Measurements from ENCODE around the gene GNA12. TPM values are rescaled to one million over a fixed set of nuclear protein-coding genes. Genes with fewer than 3 reads are reported as not detected.
A peak's percentile ranks its signal among the peaks of the same experiment; 100 is the strongest.
"Not testable (repeated sequence)": the region's sequence is repeated elsewhere in the genome, so short reads cannot be mapped to it uniquely, and the experiment has no call there.

The GNA12 gene
- total and polyA plus RNA-seq, 2 experiments from 2014 or later = 11.2 to 13.8 TPM

DNA sequence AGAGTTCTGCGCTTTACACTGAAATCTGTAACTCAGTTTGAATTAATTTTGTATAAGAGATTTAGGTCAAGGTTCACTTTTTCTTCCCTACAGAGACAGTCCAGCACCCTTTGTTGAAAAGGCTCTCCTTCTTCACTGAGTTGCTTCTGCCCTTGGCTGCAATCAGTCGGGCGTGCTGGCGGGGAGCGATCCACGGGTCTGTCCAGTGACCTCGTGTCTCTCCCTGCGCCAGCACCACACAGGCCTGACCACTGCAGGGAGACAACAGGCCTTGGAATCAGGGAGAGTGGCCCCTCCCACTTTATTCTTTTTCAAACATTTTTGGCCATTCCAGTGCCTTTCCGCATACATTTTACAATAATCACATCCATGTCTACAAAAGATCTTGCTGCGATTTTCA is 89.2 kb downstream of the GNA12 start:
- Histone ChIP-seq H3F3A (ENCODE audit: insufficient read depth) (peaks cover 50% of the 10 kb centered on the region), H3K4me3 (no peak overlapping the region), H3K9me2 (ENCODE audit: insufficient read depth) (no peaks in the 10 kb centered on the region), H3K9ac (no peak overlapping the region), H2AFZ (no peak overlapping the region), H3K79me2 (ENCODE audit: insufficient read depth) (peaks cover 70% of the 10 kb centered on the region), H3K27me3 (replicated peaks; ENCODE audit: insufficient read depth) (no peaks in the 10 kb centered on the region), H4K20me1 (ENCODE audit: insufficient read depth) (no peaks in the 10 kb centered on the region), H3K36me3 (ENCODE audit: low read depth) (no peaks in the 10 kb centered on the region), H3K9me3 (ENCODE audit: low read depth) (no peaks in the 10 kb centered on the region), H3K27ac (no peak overlapping the region), H3K4me2 (ENCODE audit: unreplicated experiment) (no peak overlapping the region), H3K4me1 (ENCODE audit: insufficient read depth) (peaks cover 34% of the 10 kb centered on the region)
- no peak for DNase-seq
- 97 to 98% methylated on average over 10 of the region's 10 CpGs for whole genome bisulfite sequencing, 2 experiments (ENCODE audit: low coverage in 1 of 2, low lambda C conversion rate in 2 of 2, missing lambda C conversion rate in 2 of 2)
- in situ Hi-C loops (cut with MboI) = no loop called here
- TF ChIP-seq EZH2 (IDR thresholded peaks at IDR 0.05; ENCODE audit: insufficient read depth, poor library complexity, severe bottlenecking) = no peak
- TF ChIP-seq EZH2phosphoT487 (IDR thresholded peaks at IDR 0.05; ENCODE audit: insufficient read depth, low read depth) = no peak

DNA sequence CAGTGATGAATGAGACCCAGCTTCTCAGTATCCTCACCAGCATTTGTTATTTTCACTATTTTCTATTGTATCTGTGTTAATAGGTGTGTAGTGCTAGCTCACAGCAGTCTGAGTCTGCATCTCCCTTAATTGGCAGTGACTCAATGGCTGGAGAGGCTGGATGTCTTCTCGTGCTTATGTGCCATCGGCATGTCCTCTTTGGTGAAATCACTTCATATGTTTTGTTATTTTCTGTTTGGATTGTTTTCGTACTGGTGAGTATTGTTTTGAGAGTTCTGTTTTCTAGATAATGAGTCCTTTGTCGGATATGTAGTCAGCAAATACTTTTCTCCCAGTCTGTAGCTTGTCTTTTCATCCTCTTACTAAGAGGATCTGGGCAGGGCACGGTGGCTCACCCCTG is 90.0 kb downstream of the GNA12 start:
- WGBS, 2 experiments (ENCODE audit: low coverage in 1 of 2, low lambda C conversion rate in 2 of 2, missing lambda C conversion rate in 2 of 2) = 85 to 94% methylated on average over 5 of the region's 5 CpGs
- Histone ChIP-seq H3K27me3 (replicated peaks; ENCODE audit: insufficient read depth) (no peaks in the 10 kb centered on the region), H3K79me2 (ENCODE audit: insufficient read depth) (peaks cover 66% of the 10 kb centered on the region), H3K4me2 (ENCODE audit: unreplicated experiment) (no peak overlapping the region), H3K36me3 (ENCODE audit: low read depth) (no peaks in the 10 kb centered on the region), H3K9me2 (ENCODE audit: insufficient read depth) (no peaks in the 10 kb centered on the region), H3K27ac (no peak overlapping the region), H4K20me1 (ENCODE audit: insufficient read depth) (no peaks in the 10 kb centered on the region), H3K9ac (no peak overlapping the region), H3F3A (ENCODE audit: insufficient read depth) (peaks cover 46% of the 10 kb centered on the region), H3K4me3 (no peak overlapping the region), H2AFZ (no peak overlapping the region), H3K4me1 (ENCODE audit: insufficient read depth) (peaks cover 25% of the 10 kb centered on the region), H3K9me3 (ENCODE audit: low read depth) (no peaks in the 10 kb centered on the region)
- in situ Hi-C loops (cut with MboI) = no loop called here
- peak; percentile 19 for DNase-seq
- TF ChIP-seq EZH2phosphoT487 (IDR thresholded peaks at IDR 0.05; ENCODE audit: insufficient read depth, low read depth) (no peak), EZH2 (IDR thresholded peaks at IDR 0.05; ENCODE audit: insufficient read depth, poor library complexity, severe bottlenecking) (no peak)

DNA sequence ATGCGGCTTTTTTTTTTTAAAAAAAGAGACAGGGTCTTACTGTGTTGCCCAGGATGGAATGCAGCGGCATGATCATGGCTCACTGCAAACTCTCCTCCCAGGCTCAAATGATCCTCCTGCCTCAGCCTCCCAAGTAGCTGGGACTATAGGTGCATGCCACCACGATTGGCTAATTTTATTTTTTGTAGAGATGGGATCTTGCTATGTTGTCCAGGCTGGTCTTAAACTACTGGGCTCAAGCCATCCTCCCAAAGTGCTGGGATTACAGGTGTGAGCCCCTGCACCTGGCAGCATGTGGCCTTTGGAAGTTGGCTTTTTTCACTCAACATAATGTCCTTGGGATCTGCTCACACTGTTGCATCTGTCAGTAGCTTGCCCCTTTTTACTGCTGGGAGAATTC is 91.0 kb downstream of the GNA12 start:
- Histone ChIP-seq H3K79me2 (ENCODE audit: insufficient read depth) (peaks cover 66% of the 10 kb centered on the region), H3K9ac (no peak overlapping the region), H3K9me3 (ENCODE audit: low read depth) (no peaks in the 10 kb centered on the region), H3K27ac (no peak overlapping the region), H3K4me2 (ENCODE audit: unreplicated experiment) (no peak overlapping the region), H3K27me3 (replicated peaks; ENCODE audit: insufficient read depth) (no peaks in the 10 kb centered on the region), H3F3A (ENCODE audit: insufficient read depth) (peaks cover 39% of the 10 kb centered on the region), H3K9me2 (ENCODE audit: insufficient read depth) (no peaks in the 10 kb centered on the region), H3K4me1 (ENCODE audit: insufficient read depth) (peaks cover 17% of the 10 kb centered on the region), H2AFZ (no peak overlapping the region), H3K4me3 (no peak overlapping the region), H3K36me3 (ENCODE audit: low read depth) (no peaks in the 10 kb centered on the region), H4K20me1 (ENCODE audit: insufficient read depth) (no peaks in the 10 kb centered on the region)
- TF ChIP-seq EZH2phosphoT487 (IDR thresholded peaks at IDR 0.05; ENCODE audit: insufficient read depth, low read depth) (no peak), EZH2 (IDR thresholded peaks at IDR 0.05; ENCODE audit: insufficient read depth, poor library complexity, severe bottlenecking) (no peak)
- no peak for DNase-seq
- WGBS, 2 experiments (ENCODE audit: low coverage in 1 of 2, low lambda C conversion rate in 2 of 2, missing lambda C conversion rate in 2 of 2) = 92 to 98% methylated on average over 3 of the region's 3 CpGs
- in situ Hi-C loops (cut with MboI) = no loop called here

DNA sequence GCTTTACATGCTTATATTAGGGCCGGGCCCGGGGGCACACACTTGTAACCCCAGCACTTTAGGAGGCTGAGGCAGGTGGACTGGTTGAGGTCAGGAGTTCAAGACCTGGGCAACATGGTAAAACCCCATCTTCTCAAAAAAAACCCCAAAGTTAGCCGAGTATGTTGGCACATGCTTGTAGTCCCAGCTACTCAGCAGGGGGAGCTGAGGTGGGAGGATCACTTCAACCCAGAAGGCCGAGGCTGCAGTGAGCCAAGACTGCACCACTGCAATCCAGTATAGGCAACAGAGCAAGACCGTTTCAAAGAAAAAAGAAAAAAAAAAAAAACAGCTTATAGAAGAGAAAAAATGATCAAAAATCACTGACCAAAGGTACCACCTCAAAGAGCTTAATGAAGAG is 93.0 kb downstream of the GNA12 start:
- Histone ChIP-seq H3K79me2 (ENCODE audit: insufficient read depth) (peaks cover 78% of the 10 kb centered on the region), H3K4me3 (no peak overlapping the region), H4K20me1 (ENCODE audit: insufficient read depth) (no peaks in the 10 kb centered on the region), H3K27ac (no peak overlapping the region), H3K9ac (no peak overlapping the region), H3K36me3 (ENCODE audit: low read depth) (no peaks in the 10 kb centered on the region), H3K4me1 (ENCODE audit: insufficient read depth) (no peaks in the 10 kb centered on the region; the same call in 1 of the 2 replicates), H3K9me2 (ENCODE audit: insufficient read depth) (no peaks in the 10 kb centered on the region), H2AFZ (no peak overlapping the region), H3K4me2 (ENCODE audit: unreplicated experiment) (no peak overlapping the region), H3K27me3 (replicated peaks; ENCODE audit: insufficient read depth) (no peaks in the 10 kb centered on the region), H3F3A (ENCODE audit: insufficient read depth) (peaks cover 20% of the 10 kb centered on the region), H3K9me3 (ENCODE audit: low read depth) (no peaks in the 10 kb centered on the region)
- no peak for TF ChIP-seq EZH2phosphoT487 (IDR thresholded peaks at IDR 0.05; ENCODE audit: insufficient read depth, low read depth)
- no peak for TF ChIP-seq EZH2 (IDR thresholded peaks at IDR 0.05; ENCODE audit: insufficient read depth, poor library complexity, severe bottlenecking)
- DNase-seq = no peak
- WGBS, 2 experiments (ENCODE audit: low coverage in 1 of 2, low lambda C conversion rate in 2 of 2, missing lambda C conversion rate in 2 of 2) = 78% methylated on average over 5 of the region's 5 CpGs
- in situ Hi-C loops (cut with MboI) = no loop called here

DNA sequence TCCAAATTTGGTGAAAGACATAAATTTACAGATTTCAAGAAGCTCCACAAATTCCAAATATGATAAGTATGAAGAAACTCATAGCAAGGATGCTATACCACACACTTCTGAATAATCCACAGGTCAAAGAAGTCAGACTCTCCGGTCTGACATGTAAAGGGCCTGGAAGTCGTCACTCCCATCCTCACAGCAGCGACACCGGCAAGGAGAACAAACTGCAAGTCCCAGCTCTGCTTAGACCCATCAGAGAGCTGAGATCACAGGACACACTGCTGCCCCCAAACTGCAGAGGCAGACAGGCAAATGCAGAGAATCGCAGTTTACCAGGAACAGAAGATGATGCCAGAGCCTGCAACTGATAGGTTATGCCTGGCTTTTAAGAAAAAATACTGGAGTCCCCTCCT is 94.1 kb downstream of the GNA12 start:
- no peak overlapping the region for H2AFZ ChIP-seq
- no peaks in the 10 kb centered on the region for H3K9me2 ChIP-seq (ENCODE audit: insufficient read depth)
- peaks cover 9% of the 10 kb centered on the region for H3F3A ChIP-seq (ENCODE audit: insufficient read depth)
- no peak overlapping the region for H3K27ac ChIP-seq
- TF ChIP-seq EZH2 (IDR thresholded peaks at IDR 0.05; ENCODE audit: insufficient read depth, poor library complexity, severe bottlenecking) = no peak
- TF ChIP-seq EZH2phosphoT487 (IDR thresholded peaks at IDR 0.05; ENCODE audit: insufficient read depth, low read depth) = no peak
- H3K36me3 ChIP-seq (ENCODE audit: low read depth) = no peaks in the 10 kb centered on the region
- H3K4me3 ChIP-seq = no peak overlapping the region
- no peaks in the 10 kb centered on the region for H3K4me1 ChIP-seq (ENCODE audit: insufficient read depth)
- DNase-seq = no peak
- H3K4me2 ChIP-seq (ENCODE audit: unreplicated experiment) = no peak overlapping the region
- no peaks in the 10 kb centered on the region for H4K20me1 ChIP-seq (ENCODE audit: insufficient read depth)
- no peaks in the 10 kb centered on the region for H3K27me3 ChIP-seq (replicated peaks; ENCODE audit: insufficient read depth)
- in situ Hi-C loops (cut with MboI) = no loop called here
- 89 to 90% methylated on average over 5 of the region's 5 CpGs for WGBS, 2 experiments (ENCODE audit: low coverage in 1 of 2, low lambda C conversion rate in 2 of 2, missing lambda C conversion rate in 2 of 2)
- H3K9me3 ChIP-seq (ENCODE audit: low read depth) = no peaks in the 10 kb centered on the region
- no peak overlapping the region for H3K9ac ChIP-seq
- peaks cover 78% of the 10 kb centered on the region for H3K79me2 ChIP-seq (ENCODE audit: insufficient read depth)

DNA sequence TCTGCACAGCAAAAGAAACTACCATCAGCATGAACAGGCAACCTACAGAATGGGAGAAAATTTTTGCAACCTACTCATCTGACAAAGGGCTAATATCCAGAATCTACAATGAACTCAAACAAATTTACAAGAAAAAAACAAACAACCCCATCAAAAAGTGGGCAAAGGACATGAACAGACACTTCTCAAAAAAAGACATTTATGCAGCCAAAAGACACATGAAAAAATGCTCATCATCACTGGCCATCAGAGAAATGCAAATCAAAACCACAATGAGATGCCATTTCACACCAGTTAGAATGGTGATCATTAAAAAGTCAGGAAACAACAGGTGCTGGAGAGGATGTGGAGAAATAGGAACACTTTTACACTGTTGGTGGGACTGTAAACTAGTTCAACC is 95.4 kb downstream of the GNA12 start:
- H3K36me3 ChIP-seq (ENCODE audit: low read depth); H3K9me3 ChIP-seq (ENCODE audit: low read depth); H3K27me3 ChIP-seq (replicated peaks; ENCODE audit: insufficient read depth); in situ Hi-C loops (cut with MboI); H3F3A ChIP-seq (ENCODE audit: insufficient read depth); H4K20me1 ChIP-seq (ENCODE audit: insufficient read depth); DNase-seq; H3K4me3 ChIP-seq; H2AFZ ChIP-seq; H3K9me2 ChIP-seq (ENCODE audit: insufficient read depth); H3K27ac ChIP-seq; H3K4me2 ChIP-seq (ENCODE audit: unreplicated experiment); H3K4me1 ChIP-seq (ENCODE audit: insufficient read depth); H3K9ac ChIP-seq: not testable (repeated sequence)
- H3K79me2 ChIP-seq (ENCODE audit: insufficient read depth) = peaks cover 77% of the 10 kb centered on the region

DNA sequence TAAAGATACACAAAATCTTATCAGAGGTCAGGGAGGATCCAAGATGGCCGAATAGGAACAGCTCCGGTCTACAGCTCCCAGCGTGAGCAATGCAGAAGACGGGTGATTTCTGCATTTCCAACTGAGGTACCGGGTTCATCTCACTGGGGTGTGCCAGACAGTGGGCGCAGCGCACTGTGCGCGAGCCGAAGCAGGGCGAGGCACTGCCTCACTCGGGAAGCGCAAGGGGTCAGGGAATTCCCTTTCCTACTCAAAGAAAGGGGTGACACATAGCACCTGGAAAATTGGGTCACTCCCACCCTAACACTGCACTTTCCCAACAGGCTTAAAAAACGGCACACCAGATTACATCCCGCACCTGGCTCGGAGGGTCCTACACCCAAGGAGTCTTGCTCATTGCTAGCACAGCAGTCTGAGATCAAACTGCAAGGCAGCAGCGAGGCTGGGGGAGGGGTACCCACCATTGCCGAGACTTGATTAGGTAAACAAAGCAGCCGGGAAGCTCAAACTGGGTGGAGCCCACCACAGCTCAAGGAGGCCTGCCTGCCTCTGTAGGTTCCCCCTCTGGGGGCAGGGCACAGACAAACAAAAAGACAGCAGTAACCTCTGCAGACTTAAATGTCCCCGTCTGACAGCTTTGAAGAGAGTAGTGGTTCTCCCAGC is 100.5 kb downstream of the GNA12 start:
- in situ Hi-C loops (cut with MboI); H3K9me3 ChIP-seq (ENCODE audit: low read depth); H3K4me1 ChIP-seq (ENCODE audit: insufficient read depth); H2AFZ ChIP-seq; H3K36me3 ChIP-seq (ENCODE audit: low read depth); H3K9me2 ChIP-seq (ENCODE audit: insufficient read depth); H3K4me3 ChIP-seq; H3K27me3 ChIP-seq (replicated peaks; ENCODE audit: insufficient read depth); DNase-seq; H3K27ac ChIP-seq; H4K20me1 ChIP-seq (ENCODE audit: insufficient read depth); H3F3A ChIP-seq (ENCODE audit: insufficient read depth); H3K9ac ChIP-seq; H3K4me2 ChIP-seq (ENCODE audit: unreplicated experiment): not testable (repeated sequence)
- H3K79me2 ChIP-seq (ENCODE audit: insufficient read depth) = peaks cover 80% of the 10 kb centered on the region
- 90 to 92% methylated on average over 18 to 20 of the region's 20 CpGs for WGBS, 2 experiments (ENCODE audit: low coverage in 1 of 2, low lambda C conversion rate in 2 of 2, missing lambda C conversion rate in 2 of 2)

Measured in GM23248 (cell line).